HCT116 (cell line): Measurements from ENCODE around the gene OR10G3. TPM values are rescaled to one million over a fixed set of nuclear protein-coding genes. Genes with fewer than 3 reads are reported as not detected.

Experiments
- ATAC-seq: fragments of 200-7000 bp; cut with Tn5 transposase; 2 replicates; pipeline ENCODE4 v1.9.1; 2020; ENCODE audit warnings: mild to moderate bottlenecking, moderate library complexity
- BruUV-seq: library from RNA; stranded (reverse); fragments of 400-500 nt; replicated peaks from 2 replicates; lab custom pipeline; 2021; lab: Mats Ljungman, UMichigan
- CTCF ChIA-PET: fragments of 300-600 bp; sonication (Branson Sonifier 250); formaldehyde crosslinking; loops from one replicate; lab custom pipeline; 2021; ENCODE audit warnings: antibody characterized with exemption; lab: Charles Lee
- POLR2A ChIA-PET: fragments of 300-600, 350-600 bp; sonication (Branson Sonifier 250); formaldehyde crosslinking; loops from one replicate; lab custom pipeline; 2021; ENCODE audit warnings: antibody characterized with exemption; lab: Charles Lee
- RAD21 ChIA-PET, 2 experiments: fragments of 300-600 bp; sonication (Branson Sonifier 250); formaldehyde crosslinking; loops; one replicate each; lab custom pipeline; 2023; ENCODE audit warnings: low total read pairs in 2 of 2; ENCODE audit not compliant: uncharacterized antibody in 2 of 2, unreplicated experiment in 2 of 2, low non-redundant PET in 1 of 2; lab: Charles Lee
- DNase-seq: peaks from one replicate; pipeline ENCODE4 v3.0.0-alpha.2; 2010; ENCODE audit warnings: low read depth, low spot score
- H2AFZ ChIP-seq: fragments of 200-600 bp; shearing (Covaris generic), sonication (generic); 2 replicates; pipeline ENCODE4 v1.6.1; 2017; ENCODE audit warnings: low read depth, mixed run types, mixed read lengths, antibody characterized with exemption, low read length; ENCODE audit not compliant: poor library complexity, severe bottlenecking
- H3K27ac ChIP-seq: 2 replicates; pipeline ENCODE4 v1.5.1; 2012; ENCODE audit warnings: low read depth, low read length
- H3K27me3 ChIP-seq: fragments of 200-600 bp; sonication (generic); 2 replicates; pipeline ENCODE4 v1.6.1; 2016; ENCODE audit warnings: mixed run types, low read length, mixed read lengths; ENCODE audit not compliant: insufficient read depth
- H3K36me3 ChIP-seq, 2 experiments: fragments of 200-500 bp in 1 of 2; fragments of 200-600 bp in 1 of 2; sonication (Bioruptor generic) in 1 of 2; sonication (generic) in 1 of 2; 2 replicates each; pipeline versions ENCODE4 v1.5.1 to v1.6.1; 2014 to 2016; ENCODE audit warnings: low read length in 2 of 2, inconsistent platforms in 1 of 2, mixed read lengths in 1 of 2, mixed run types in 1 of 2; ENCODE audit not compliant: insufficient read depth in 2 of 2, control insufficient read depth in 1 of 2
- H3K4me1 ChIP-seq, 2 experiments: fragments of 200-600 bp in 1 of 2; sonication (generic) in 1 of 2; 2 replicates each; pipeline versions ENCODE4 v1.5.1 to v1.6.1; 2012 to 2017; ENCODE audit warnings: low read length in 2 of 2, inconsistent platforms in 1 of 2, mild to moderate bottlenecking in 1 of 2, mixed read lengths in 1 of 2, mixed run types in 1 of 2, moderate library complexity in 1 of 2; ENCODE audit not compliant: insufficient read depth in 2 of 2, control insufficient read depth in 1 of 2
- H3K4me2 ChIP-seq: fragments of 200-600 bp; sonication (generic); 2 replicates; pipeline ENCODE4 v1.6.1; 2017; ENCODE audit warnings: mixed run types, low read length, mixed read lengths
- H3K4me3 ChIP-seq, 2 experiments: fragments of 200-600 bp in 1 of 2; sonication (generic) in 1 of 2; replicated peaks in 1 of 2; 2 replicates each; pipeline ENCODE4 v1.5.1; 2011 to 2016; ENCODE audit warnings: low read length in 2 of 2, control low read depth in 1 of 2, low read depth in 1 of 2, mild to moderate bottlenecking in 1 of 2, mixed read lengths in 1 of 2, mixed run types in 1 of 2
- H3K79me2 ChIP-seq: fragments of 200-600 bp; sonication (generic); 2 replicates; pipeline ENCODE4 v1.6.1; 2017; ENCODE audit warnings: mild to moderate bottlenecking, mixed run types, low read length, moderate library complexity, mixed read lengths; ENCODE audit not compliant: insufficient read depth
- H3K9ac ChIP-seq: fragments of 200-600 bp; sonication (generic); 2 replicates; pipeline ENCODE4 v1.6.1; 2016; ENCODE audit warnings: low read length, mixed read lengths
- H3K9me2 ChIP-seq: fragments of 200-600 bp; sonication (generic), shearing (Covaris generic); 2 replicates; pipeline ENCODE4 v1.6.1; 2017; ENCODE audit warnings: mixed run types, mild to moderate bottlenecking, moderate library complexity; ENCODE audit not compliant: insufficient read depth
- H3K9me3 ChIP-seq, 2 experiments: fragments of 200-500 bp in 1 of 2; fragments of 200-600 bp in 1 of 2; sonication (Bioruptor generic) in 1 of 2; sonication (generic) in 1 of 2; 2 replicates each; pipeline ENCODE4 v1.6.1; 2014 to 2017; ENCODE audit warnings: low read length in 2 of 2, mixed read lengths in 2 of 2, inconsistent platforms in 1 of 2, low read depth in 1 of 2, mild to moderate bottlenecking in 1 of 2, mixed run types in 1 of 2, moderate library complexity in 1 of 2; ENCODE audit not compliant: control insufficient read depth in 1 of 2, insufficient read depth in 1 of 2
- H4K20me1 ChIP-seq: fragments of 200-600 bp; sonication (generic), shearing (Covaris generic); 2 replicates; pipeline ENCODE4 v1.6.1; 2017; ENCODE audit warnings: mixed run types, mild to moderate bottlenecking, moderate library complexity; ENCODE audit not compliant: insufficient read depth
- CEBPB ChIP-seq: IDR thresholded peaks from 2 replicates; pipeline ENCODE4 v1.6.1; 2012; ENCODE audit warnings: low read depth
- EGR1 ChIP-seq: IDR thresholded peaks from 2 replicates; pipeline ENCODE4 v1.6.1; 2012; ENCODE audit warnings: low read depth
- ELF1 ChIP-seq: IDR thresholded peaks from 2 replicates; pipeline ENCODE4 v1.6.1; 2012; ENCODE audit warnings: low read depth, borderline replicate concordance
- EZH2 ChIP-seq: fragments of 200-600 bp; sonication (generic); IDR thresholded peaks from 2 replicates; pipeline ENCODE4 v1.6.1; 2017; ENCODE audit warnings: antibody characterized with exemption, mixed run types
- EZH2phosphoT487 ChIP-seq: fragments of 200-600 bp; IDR thresholded peaks from 2 replicates; pipeline ENCODE4 v1.6.1; 2018; ENCODE audit warnings: antibody characterized with exemption, borderline replicate concordance
- JUND ChIP-seq: IDR thresholded peaks from 2 replicates; pipeline ENCODE4 v1.6.1; 2012
- POLR2A ChIP-seq: IDR thresholded peaks from 2 replicates; pipeline ENCODE4 v1.7.0; 2011; ENCODE audit warnings: borderline replicate concordance; ENCODE audit not compliant: insufficient read depth, insufficient read length; ENCODE audit errors: extremely low read depth
- RAD21 ChIP-seq: IDR thresholded peaks from 2 replicates; pipeline ENCODE4 v1.6.1; 2012; ENCODE audit warnings: low read depth, mild to moderate bottlenecking
- SP1 ChIP-seq: IDR thresholded peaks from 2 replicates; pipeline ENCODE4 v1.6.1; 2012; ENCODE audit warnings: low read depth
- YY1 ChIP-seq: IDR thresholded peaks from 2 replicates; pipeline ENCODE4 v1.6.1; 2011; ENCODE audit warnings: low read length, low read depth, moderate library complexity, mild to moderate bottlenecking; ENCODE audit not compliant: insufficient replicate concordance; ENCODE audit errors: extremely low read depth
- ZFX ChIP-seq: fragments of 450-650 bp; IDR thresholded peaks from 2 replicates; pipeline ENCODE4 v1.6.1; 2017
- ZNF274 ChIP-seq: fragments of 200-500 bp; sonication (Bioruptor generic); IDR thresholded peaks from 2 replicates; pipeline ENCODE4 v1.6.1; 2014; ENCODE audit warnings: mild to moderate bottlenecking, low read depth, low read length, inconsistent platforms
- intact Hi-C: fragments of 100-400 bp; cut with micrococcal nuclease; formaldehyde crosslinking; loops from 2 replicates; pipeline ENCODE4 v1.10.0; 2022
- total RNA-seq: library from RNA; stranded (reverse); gene quantifications from one replicate; pipeline ENCODE4 v1.2.1, GENCODE V29; 2021; ENCODE audit not compliant: unreplicated experiment
- TF ChIP-seq, protein P1 (sequence below), 3 experiments: fragments of 200-600 bp in 1 of 3; sonication (generic) in 1 of 3; IDR thresholded peaks in 2 of 3; conservative IDR thresholded peaks in 1 of 3; 2 replicates each; pipeline ENCODE4 v1.5.1; 2012 to 2017; ENCODE audit warnings: low read depth in 2 of 3, low read length in 2 of 3, antibody characterized with exemption in 1 of 3, borderline replicate concordance in 1 of 3, control low read depth in 1 of 3, mild to moderate bottlenecking in 1 of 3, mixed read lengths in 1 of 3, mixed run types in 1 of 3, moderate library complexity in 1 of 3; ENCODE audit not compliant: insufficient read depth in 1 of 3
- TF ChIP-seq, protein P2 (sequence below): IDR thresholded peaks from 2 replicates; pipeline ENCODE4 v1.6.1; 2012; ENCODE audit warnings: low read depth
- TF ChIP-seq, protein P3 (sequence below): IDR thresholded peaks from 2 replicates; pipeline ENCODE4 v1.6.1; 2011; ENCODE audit warnings: mild to moderate bottlenecking, low read length, moderate library complexity; ENCODE audit not compliant: insufficient replicate concordance; ENCODE audit errors: extremely low read depth
- TF ChIP-seq, protein P4 (sequence below): IDR thresholded peaks from 2 replicates; pipeline ENCODE4 v1.6.1; 2012
- TF ChIP-seq, protein P5 (sequence below): IDR thresholded peaks from 2 replicates; pipeline ENCODE4 v1.6.1; 2012

Gene OR10G3
- total RNA-seq, 1 experiment from 2014 or later, result not detected

DNA sequence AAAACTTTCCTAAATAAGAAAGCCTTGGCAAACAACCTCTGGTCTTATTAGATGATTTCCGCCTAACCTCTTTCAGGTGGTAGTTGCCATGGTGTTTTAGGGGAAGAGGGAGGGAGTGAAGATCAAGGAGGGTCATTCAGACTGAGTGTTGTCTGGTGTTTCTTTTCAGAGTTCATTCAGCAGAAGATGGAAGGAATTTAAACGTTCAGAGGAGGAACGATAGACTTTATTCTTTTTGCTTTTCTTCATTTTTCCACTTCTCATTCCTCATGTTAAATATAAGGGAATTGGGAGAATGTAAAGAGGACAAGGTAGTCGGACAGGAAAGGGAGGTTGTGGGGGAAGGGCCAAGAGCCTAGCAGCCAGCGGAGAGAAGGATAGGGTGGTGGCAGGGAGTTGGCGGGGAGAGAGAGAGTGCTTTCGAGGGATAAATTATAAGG is 36.3 kb downstream of the OR10G3 start:
- Histone ChIP-seq H3K36me3 (no peaks in the 10 kb centered on the region), H2AFZ (no peak overlapping the region), H3K4me1 (no peaks in the 10 kb centered on the region), H3K9me3 (no peaks in the 10 kb centered on the region), H3K4me2 (no peak overlapping the region), H3K27me3 (0 out of 2 replicates have a peak, but pooled peaks cover 3% of the 10 kb centered on the region), H3K9me2 (no peaks in the 10 kb centered on the region), H4K20me1 (no peaks in the 10 kb centered on the region), H3K4me3 (no peak overlapping the region), H3K27ac (no peak overlapping the region), H3K9ac (no peak overlapping the region), H3K79me2 (no peaks in the 10 kb centered on the region)
- DNase-seq, result no peak
- no peak for TF ChIP-seq SP1
- TF ChIP-seq YY1, result no peak
- TF ChIP-seq, protein P1, sequence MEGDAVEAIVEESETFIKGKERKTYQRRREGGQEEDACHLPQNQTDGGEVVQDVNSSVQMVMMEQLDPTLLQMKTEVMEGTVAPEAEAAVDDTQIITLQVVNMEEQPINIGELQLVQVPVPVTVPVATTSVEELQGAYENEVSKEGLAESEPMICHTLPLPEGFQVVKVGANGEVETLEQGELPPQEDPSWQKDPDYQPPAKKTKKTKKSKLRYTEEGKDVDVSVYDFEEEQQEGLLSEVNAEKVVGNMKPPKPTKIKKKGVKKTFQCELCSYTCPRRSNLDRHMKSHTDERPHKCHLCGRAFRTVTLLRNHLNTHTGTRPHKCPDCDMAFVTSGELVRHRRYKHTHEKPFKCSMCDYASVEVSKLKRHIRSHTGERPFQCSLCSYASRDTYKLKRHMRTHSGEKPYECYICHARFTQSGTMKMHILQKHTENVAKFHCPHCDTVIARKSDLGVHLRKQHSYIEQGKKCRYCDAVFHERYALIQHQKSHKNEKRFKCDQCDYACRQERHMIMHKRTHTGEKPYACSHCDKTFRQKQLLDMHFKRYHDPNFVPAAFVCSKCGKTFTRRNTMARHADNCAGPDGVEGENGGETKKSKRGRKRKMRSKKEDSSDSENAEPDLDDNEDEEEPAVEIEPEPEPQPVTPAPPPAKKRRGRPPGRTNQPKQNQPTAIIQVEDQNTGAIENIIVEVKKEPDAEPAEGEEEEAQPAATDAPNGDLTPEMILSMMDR (IDR thresholded peaks at IDR 0.05 in 2 of 3, conservative IDR thresholded peaks at IDR 0.05 in 1 of 3; ENCODE audit: borderline replicate concordance in 1 of 3, insufficient read depth in 1 of 3, low read depth in 2 of 3, low read length in 2 of 3), result no peak
- no peak for TF ChIP-seq JUND
- no peak for TF ChIP-seq POLR2A
- no peak for TF ChIP-seq EZH2phosphoT487
- TF ChIP-seq EGR1, result no peak
- TF ChIP-seq, protein P2, sequence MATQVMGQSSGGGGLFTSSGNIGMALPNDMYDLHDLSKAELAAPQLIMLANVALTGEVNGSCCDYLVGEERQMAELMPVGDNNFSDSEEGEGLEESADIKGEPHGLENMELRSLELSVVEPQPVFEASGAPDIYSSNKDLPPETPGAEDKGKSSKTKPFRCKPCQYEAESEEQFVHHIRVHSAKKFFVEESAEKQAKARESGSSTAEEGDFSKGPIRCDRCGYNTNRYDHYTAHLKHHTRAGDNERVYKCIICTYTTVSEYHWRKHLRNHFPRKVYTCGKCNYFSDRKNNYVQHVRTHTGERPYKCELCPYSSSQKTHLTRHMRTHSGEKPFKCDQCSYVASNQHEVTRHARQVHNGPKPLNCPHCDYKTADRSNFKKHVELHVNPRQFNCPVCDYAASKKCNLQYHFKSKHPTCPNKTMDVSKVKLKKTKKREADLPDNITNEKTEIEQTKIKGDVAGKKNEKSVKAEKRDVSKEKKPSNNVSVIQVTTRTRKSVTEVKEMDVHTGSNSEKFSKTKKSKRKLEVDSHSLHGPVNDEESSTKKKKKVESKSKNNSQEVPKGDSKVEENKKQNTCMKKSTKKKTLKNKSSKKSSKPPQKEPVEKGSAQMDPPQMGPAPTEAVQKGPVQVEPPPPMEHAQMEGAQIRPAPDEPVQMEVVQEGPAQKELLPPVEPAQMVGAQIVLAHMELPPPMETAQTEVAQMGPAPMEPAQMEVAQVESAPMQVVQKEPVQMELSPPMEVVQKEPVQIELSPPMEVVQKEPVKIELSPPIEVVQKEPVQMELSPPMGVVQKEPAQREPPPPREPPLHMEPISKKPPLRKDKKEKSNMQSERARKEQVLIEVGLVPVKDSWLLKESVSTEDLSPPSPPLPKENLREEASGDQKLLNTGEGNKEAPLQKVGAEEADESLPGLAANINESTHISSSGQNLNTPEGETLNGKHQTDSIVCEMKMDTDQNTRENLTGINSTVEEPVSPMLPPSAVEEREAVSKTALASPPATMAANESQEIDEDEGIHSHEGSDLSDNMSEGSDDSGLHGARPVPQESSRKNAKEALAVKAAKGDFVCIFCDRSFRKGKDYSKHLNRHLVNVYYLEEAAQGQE, result no peak
- TF ChIP-seq, protein P3, sequence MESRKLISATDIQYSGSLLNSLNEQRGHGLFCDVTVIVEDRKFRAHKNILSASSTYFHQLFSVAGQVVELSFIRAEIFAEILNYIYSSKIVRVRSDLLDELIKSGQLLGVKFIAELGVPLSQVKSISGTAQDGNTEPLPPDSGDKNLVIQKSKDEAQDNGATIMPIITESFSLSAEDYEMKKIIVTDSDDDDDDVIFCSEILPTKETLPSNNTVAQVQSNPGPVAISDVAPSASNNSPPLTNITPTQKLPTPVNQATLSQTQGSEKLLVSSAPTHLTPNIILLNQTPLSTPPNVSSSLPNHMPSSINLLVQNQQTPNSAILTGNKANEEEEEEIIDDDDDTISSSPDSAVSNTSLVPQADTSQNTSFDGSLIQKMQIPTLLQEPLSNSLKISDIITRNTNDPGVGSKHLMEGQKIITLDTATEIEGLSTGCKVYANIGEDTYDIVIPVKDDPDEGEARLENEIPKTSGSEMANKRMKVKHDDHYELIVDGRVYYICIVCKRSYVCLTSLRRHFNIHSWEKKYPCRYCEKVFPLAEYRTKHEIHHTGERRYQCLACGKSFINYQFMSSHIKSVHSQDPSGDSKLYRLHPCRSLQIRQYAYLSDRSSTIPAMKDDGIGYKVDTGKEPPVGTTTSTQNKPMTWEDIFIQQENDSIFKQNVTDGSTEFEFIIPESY, result no peak
- no peak for TF ChIP-seq RAD21
- TF ChIP-seq, protein P4, sequence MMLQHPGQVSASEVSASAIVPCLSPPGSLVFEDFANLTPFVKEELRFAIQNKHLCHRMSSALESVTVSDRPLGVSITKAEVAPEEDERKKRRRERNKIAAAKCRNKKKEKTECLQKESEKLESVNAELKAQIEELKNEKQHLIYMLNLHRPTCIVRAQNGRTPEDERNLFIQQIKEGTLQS, result no peak
- TF ChIP-seq EZH2, result no peak
- TF ChIP-seq, protein P5, sequence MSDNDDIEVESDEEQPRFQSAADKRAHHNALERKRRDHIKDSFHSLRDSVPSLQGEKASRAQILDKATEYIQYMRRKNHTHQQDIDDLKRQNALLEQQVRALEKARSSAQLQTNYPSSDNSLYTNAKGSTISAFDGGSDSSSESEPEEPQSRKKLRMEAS, result no peak
- TF ChIP-seq ZFX, result no peak
- no peak for TF ChIP-seq ELF1
- TF ChIP-seq CEBPB, result no peak
- no peak for TF ChIP-seq ZNF274
- BruUV-seq, result no TSS peak
- intact Hi-C loops, result no loop called here
- CTCF ChIA-PET, result no interaction called here
- RAD21 ChIA-PET, result no interaction called here
- no peak for ATAC-seq
- POLR2A ChIA-PET, result no interaction called here
